Measurements from ENCODE around the gene CFAP119. TPM values are rescaled to one million over a fixed set of nuclear protein-coding genes. Genes with fewer than 3 reads are reported as not detected.

Gene CFAP119
- total and polyA plus RNA-seq, 2 experiments from 2014 or later = 2.2 to 5.2 TPM

DNA sequence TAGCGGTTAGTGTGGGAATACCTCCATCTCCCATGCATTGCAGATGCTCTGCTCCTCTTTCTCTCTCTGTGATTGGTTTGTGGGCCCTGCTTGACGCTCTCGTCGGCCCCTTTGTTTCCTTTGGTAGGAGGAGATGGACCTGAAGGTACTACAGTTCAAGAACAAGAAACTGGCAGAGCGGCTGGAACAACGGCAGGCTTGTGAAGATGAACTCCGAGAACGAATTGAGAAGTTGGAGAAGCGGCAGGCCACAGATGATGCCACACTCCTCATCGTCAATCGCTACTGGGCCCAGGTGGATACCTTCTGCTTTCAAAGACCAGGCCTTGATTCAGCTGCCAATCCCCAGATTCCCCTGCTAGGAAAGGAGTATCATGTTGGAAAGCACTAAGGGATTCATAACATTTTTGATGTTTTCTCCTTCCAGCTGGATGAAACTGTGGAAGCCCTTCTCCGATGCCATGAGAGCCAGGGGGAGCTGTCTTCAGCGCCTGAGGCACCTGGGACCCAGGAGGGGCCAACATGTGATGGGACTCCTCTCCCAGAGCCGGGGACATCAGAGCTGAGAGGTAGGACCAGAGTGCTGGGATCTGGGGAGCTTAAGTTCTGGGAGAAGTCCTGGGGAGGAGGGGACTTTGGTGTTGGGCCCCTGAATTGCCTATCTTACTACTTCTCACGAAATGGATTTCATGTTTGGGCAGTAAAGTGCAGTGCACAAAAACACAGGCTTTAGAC lies 1.3 kb upstream of the CFAP119 start:
- H3K27ac Mint-ChIP-seq = peak overlapping the region; percentile 70

More for the DNA sequence above, 1.3 kb upstream of the CFAP119 start:
- H3K27me3 Mint-ChIP-seq (ENCODE audit: insufficient read depth, low read depth, poor library complexity) = peaks cover 27% of the 10 kb centered on the region
- H3K4me1 ChIP-seq (ENCODE audit: insufficient read depth) = peaks cover 6% of the 10 kb centered on the region; the same call in 1 of the 2 replicates
- H3K79me2 ChIP-seq (replicated peaks; ENCODE audit: insufficient read depth) = peaks cover 24% of the 10 kb centered on the region
- TF ChIP-seq EZH2phosphoT487 (IDR thresholded peaks at IDR 0.05; ENCODE audit: unreplicated experiment) = no peak
- no peak for TF ChIP-seq CTCF (conservative IDR thresholded peaks at IDR 0.05; ENCODE audit: low read depth in 2 of 2)
- no peak for TF ChIP-seq ZNF462 (CRISPR knock-in tag; IDR thresholded peaks at IDR 0.05)
- TF ChIP-seq NANOG (IDR thresholded peaks at IDR 0.05; ENCODE audit: borderline replicate concordance) = no peak
- no peak for TF ChIP-seq POLR2AphosphoS5 (IDR thresholded peaks at IDR 0.05; ENCODE audit: low read depth)
- TF ChIP-seq JUNB (IDR thresholded peaks at IDR 0.05; ENCODE audit: unreplicated experiment) = no peak
- no peak for TF ChIP-seq CREB1 (CRISPR knock-in tag; IDR thresholded peaks at IDR 0.05; ENCODE audit: low read depth)
- TF ChIP-seq STAT1 (IDR thresholded peaks at IDR 0.05; ENCODE audit: unreplicated experiment) = no peak
- TF ChIP-seq, protein P1, sequence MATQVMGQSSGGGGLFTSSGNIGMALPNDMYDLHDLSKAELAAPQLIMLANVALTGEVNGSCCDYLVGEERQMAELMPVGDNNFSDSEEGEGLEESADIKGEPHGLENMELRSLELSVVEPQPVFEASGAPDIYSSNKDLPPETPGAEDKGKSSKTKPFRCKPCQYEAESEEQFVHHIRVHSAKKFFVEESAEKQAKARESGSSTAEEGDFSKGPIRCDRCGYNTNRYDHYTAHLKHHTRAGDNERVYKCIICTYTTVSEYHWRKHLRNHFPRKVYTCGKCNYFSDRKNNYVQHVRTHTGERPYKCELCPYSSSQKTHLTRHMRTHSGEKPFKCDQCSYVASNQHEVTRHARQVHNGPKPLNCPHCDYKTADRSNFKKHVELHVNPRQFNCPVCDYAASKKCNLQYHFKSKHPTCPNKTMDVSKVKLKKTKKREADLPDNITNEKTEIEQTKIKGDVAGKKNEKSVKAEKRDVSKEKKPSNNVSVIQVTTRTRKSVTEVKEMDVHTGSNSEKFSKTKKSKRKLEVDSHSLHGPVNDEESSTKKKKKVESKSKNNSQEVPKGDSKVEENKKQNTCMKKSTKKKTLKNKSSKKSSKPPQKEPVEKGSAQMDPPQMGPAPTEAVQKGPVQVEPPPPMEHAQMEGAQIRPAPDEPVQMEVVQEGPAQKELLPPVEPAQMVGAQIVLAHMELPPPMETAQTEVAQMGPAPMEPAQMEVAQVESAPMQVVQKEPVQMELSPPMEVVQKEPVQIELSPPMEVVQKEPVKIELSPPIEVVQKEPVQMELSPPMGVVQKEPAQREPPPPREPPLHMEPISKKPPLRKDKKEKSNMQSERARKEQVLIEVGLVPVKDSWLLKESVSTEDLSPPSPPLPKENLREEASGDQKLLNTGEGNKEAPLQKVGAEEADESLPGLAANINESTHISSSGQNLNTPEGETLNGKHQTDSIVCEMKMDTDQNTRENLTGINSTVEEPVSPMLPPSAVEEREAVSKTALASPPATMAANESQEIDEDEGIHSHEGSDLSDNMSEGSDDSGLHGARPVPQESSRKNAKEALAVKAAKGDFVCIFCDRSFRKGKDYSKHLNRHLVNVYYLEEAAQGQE (IDR thresholded peaks at IDR 0.05; ENCODE audit: unreplicated experiment) = no peak
- no peak for TF ChIP-seq EZH2 (IDR thresholded peaks at IDR 0.05; ENCODE audit: low read depth, unreplicated experiment)
- no peak for TF ChIP-seq ZNF331 (CRISPR knock-in tag; IDR thresholded peaks at IDR 0.05; ENCODE audit: low read depth)
- TF ChIP-seq ZNF114 (CRISPR knock-in tag; IDR thresholded peaks at IDR 0.05) = no peak
- peak overlapping the region; percentile 95 for H3K4me3 Mint-ChIP-seq
- no peaks in the 10 kb centered on the region for H3K9me2 ChIP-seq (ENCODE audit: insufficient read depth)
- H3K4me1 Mint-ChIP-seq = peaks cover 16% of the 10 kb centered on the region
- DNase-seq (ENCODE audit: low spot score) (no peak), ATAC-seq (no peak)
- no peak overlapping the region for H3K27ac ChIP-seq (ENCODE audit: low read depth)
- peaks cover 32% of the 10 kb centered on the region for H4K20me1 ChIP-seq (replicated peaks; ENCODE audit: insufficient read depth)
- no peaks in the 10 kb centered on the region for H3K27me3 ChIP-seq (ENCODE audit: insufficient read depth)
- H3K9me3 Mint-ChIP-seq = no peaks in the 10 kb centered on the region; the same call in 2 of the 3 replicates
- peak overlapping the region; percentile 93 for H3K4me2 ChIP-seq
- no peak overlapping the region for H2AFZ ChIP-seq
- H3K36me3 Mint-ChIP-seq (ENCODE audit: low read depth) = peaks cover 56% of the 10 kb centered on the region
- H3F3A ChIP-seq (replicated peaks; ENCODE audit: low read depth) = 0 out of 2 replicates have a peak, but pooled peaks cover 7% of the 10 kb centered on the region
- peaks cover 39% of the 10 kb centered on the region for H3K36me3 ChIP-seq (ENCODE audit: insufficient read depth)
- peak overlapping the region; percentile 79 for H3K4me3 ChIP-seq

All from GM23338 (cell line).